ENCODE results near the gene TMCO4. TPM values are rescaled to one million over a fixed set of nuclear protein-coding genes. Genes with fewer than 3 reads are reported as not detected.
"Not testable (repeated sequence)": the region's sequence is repeated elsewhere in the genome, so short reads cannot be mapped to it uniquely, and the experiment has no call there.

TMCO4 gene
- total RNA-seq (2012; rRNA removed): 5.9 and 6.1 TPM in 2 replicates

GRCh38 chr1:19799230-19800075 lies at the start of gene TMCO4:
Gene TMCO4 (minus strand): TSS chr1:19799916. CDS start chr1:19780758, 19,158 bp downstream.
- Histone ChIP-seq H3K4me2 (ENCODE audit: low read length) (peak within 1 kb of the TSS; percentile 96), H3K4me3 (ENCODE audit: low read length) (peak within 1 kb of the TSS; percentile 78), H3K4me1 (ENCODE audit: control insufficient read depth, insufficient read depth, low read length) (peaks cover 10% of the 10 kb centered on the region), H3K9ac (ENCODE audit: low read depth, low read length) (peak within 1 kb of the TSS; percentile 80), H3K36me3 (ENCODE audit: insufficient read depth, low read length) (no peaks in the 10 kb centered on the region), H3K27me3 (ENCODE audit: control insufficient read depth, insufficient read depth, low read length) (peaks cover 16% of the 10 kb centered on the region), H3K9me3 (replicated peaks; ENCODE audit: low read length) (no peaks in the 10 kb centered on the region)

- not testable (repeated sequence) for H3K36me3 ChIP-seq (ENCODE audit: insufficient read depth, low read length); H3K27me3 ChIP-seq (ENCODE audit: control insufficient read depth, insufficient read depth, low read length); H3K4me3 ChIP-seq (ENCODE audit: low read length); H3K4me2 ChIP-seq (ENCODE audit: low read length); H3K4me1 ChIP-seq (ENCODE audit: control insufficient read depth, insufficient read depth, low read length); H3K9me3 ChIP-seq (replicated peaks; ENCODE audit: low read length); H3K9ac ChIP-seq (ENCODE audit: low read depth, low read length)
Observed at GRCh38 chr1:19849307-19849706, 49.6 kb upstream of the TMCO4 start.

GRCh38 chr1:19847334-19847733 lies 47.6 kb upstream of the TMCO4 start:
- H3K4me2 ChIP-seq (ENCODE audit: low read length); H3K27me3 ChIP-seq (ENCODE audit: control insufficient read depth, insufficient read depth, low read length); H3K36me3 ChIP-seq (ENCODE audit: insufficient read depth, low read length); H3K9me3 ChIP-seq (replicated peaks; ENCODE audit: low read length); H3K4me1 ChIP-seq (ENCODE audit: control insufficient read depth, insufficient read depth, low read length); H3K9ac ChIP-seq (ENCODE audit: low read depth, low read length); H3K4me3 ChIP-seq (ENCODE audit: low read length): not testable (repeated sequence)

GRCh38 chr1:19846338-19846737 lies 46.6 kb upstream of the TMCO4 start:
- no peak overlapping the region for H3K4me3 ChIP-seq (ENCODE audit: low read length)
- H3K4me2 ChIP-seq (ENCODE audit: low read length): no peak overlapping the region
- H3K9me3 ChIP-seq (replicated peaks; ENCODE audit: low read length): no peaks in the 10 kb centered on the region
- H3K4me1 ChIP-seq (ENCODE audit: control insufficient read depth, insufficient read depth, low read length): no peaks in the 10 kb centered on the region
- peaks cover 5% of the 10 kb centered on the region for H3K27me3 ChIP-seq (ENCODE audit: control insufficient read depth, insufficient read depth, low read length)
- H3K9ac ChIP-seq (ENCODE audit: low read depth, low read length): no peak overlapping the region
- no peaks in the 10 kb centered on the region for H3K36me3 ChIP-seq (ENCODE audit: insufficient read depth, low read length)

GRCh38 chr1:19845555-19845954 lies 45.8 kb upstream of the TMCO4 start:
- H3K4me3 ChIP-seq (ENCODE audit: low read length): no peak overlapping the region

GRCh38 chr1:19844731-19845495 lies 45.2 kb upstream of the TMCO4 start:
- Histone ChIP-seq H3K36me3 (ENCODE audit: insufficient read depth, low read length) (no peaks in the 10 kb centered on the region), H3K4me1 (ENCODE audit: control insufficient read depth, insufficient read depth, low read length) (no peaks in the 10 kb centered on the region), H3K9me3 (replicated peaks; ENCODE audit: low read length) (no peaks in the 10 kb centered on the region), H3K4me3 (ENCODE audit: low read length) (no peak overlapping the region), H3K4me2 (ENCODE audit: low read length) (no peak overlapping the region), H3K27me3 (ENCODE audit: control insufficient read depth, insufficient read depth, low read length) (peaks cover 5% of the 10 kb centered on the region), H3K9ac (ENCODE audit: low read depth, low read length) (no peak overlapping the region)

More at GRCh38 chr1:19845555-19845954, 45.8 kb upstream of the TMCO4 start:
- H3K27me3 ChIP-seq (ENCODE audit: control insufficient read depth, insufficient read depth, low read length): peaks cover 5% of the 10 kb centered on the region
- H3K9ac ChIP-seq (ENCODE audit: low read depth, low read length): no peak overlapping the region
- no peaks in the 10 kb centered on the region for H3K9me3 ChIP-seq (replicated peaks; ENCODE audit: low read length)
- no peaks in the 10 kb centered on the region for H3K36me3 ChIP-seq (ENCODE audit: insufficient read depth, low read length)
- no peaks in the 10 kb centered on the region for H3K4me1 ChIP-seq (ENCODE audit: control insufficient read depth, insufficient read depth, low read length)
- H3K4me2 ChIP-seq (ENCODE audit: low read length): no peak overlapping the region

- H3K4me1 ChIP-seq (ENCODE audit: control insufficient read depth, insufficient read depth, low read length): no peaks in the 10 kb centered on the region
- no peak overlapping the region for H3K4me2 ChIP-seq (ENCODE audit: low read length)
- no peak overlapping the region for H3K4me3 ChIP-seq (ENCODE audit: low read length)
- H3K27me3 ChIP-seq (ENCODE audit: control insufficient read depth, insufficient read depth, low read length): no peaks in the 10 kb centered on the region
- H3K9me3 ChIP-seq (replicated peaks; ENCODE audit: low read length): no peaks in the 10 kb centered on the region
- no peaks in the 10 kb centered on the region for H3K36me3 ChIP-seq (ENCODE audit: insufficient read depth, low read length)
- H3K9ac ChIP-seq (ENCODE audit: low read depth, low read length): no peak overlapping the region
Observed at GRCh38 chr1:19840228-19840627, 40.5 kb upstream of the TMCO4 start.

- Histone ChIP-seq H3K9ac (ENCODE audit: low read depth, low read length) (no peak overlapping the region), H3K9me3 (replicated peaks; ENCODE audit: low read length) (no peaks in the 10 kb centered on the region), H3K27me3 (ENCODE audit: control insufficient read depth, insufficient read depth, low read length) (no peaks in the 10 kb centered on the region), H3K4me3 (ENCODE audit: low read length) (no peak overlapping the region), H3K4me1 (ENCODE audit: control insufficient read depth, insufficient read depth, low read length) (no peaks in the 10 kb centered on the region), H3K36me3 (ENCODE audit: insufficient read depth, low read length) (no peaks in the 10 kb centered on the region), H3K4me2 (ENCODE audit: low read length) (no peak overlapping the region)
Observed at GRCh38 chr1:19837866-19838265, 38.1 kb upstream of the TMCO4 start.

- Histone ChIP-seq H3K9me3 (replicated peaks; ENCODE audit: low read length) (no peaks in the 10 kb centered on the region), H3K4me1 (ENCODE audit: control insufficient read depth, insufficient read depth, low read length) (no peaks in the 10 kb centered on the region), H3K36me3 (ENCODE audit: insufficient read depth, low read length) (no peaks in the 10 kb centered on the region), H3K4me2 (ENCODE audit: low read length) (no peak overlapping the region), H3K9ac (ENCODE audit: low read depth, low read length) (no peak overlapping the region), H3K27me3 (ENCODE audit: control insufficient read depth, insufficient read depth, low read length) (no peaks in the 10 kb centered on the region), H3K4me3 (ENCODE audit: low read length) (no peak overlapping the region)
Observed at GRCh38 chr1:19835578-19835977, 35.9 kb upstream of the TMCO4 start.

- no peak overlapping the region for H3K4me3 ChIP-seq (ENCODE audit: low read length)
- no peak overlapping the region for H3K4me2 ChIP-seq (ENCODE audit: low read length)
- no peaks in the 10 kb centered on the region for H3K9me3 ChIP-seq (replicated peaks; ENCODE audit: low read length)
- H3K9ac ChIP-seq (ENCODE audit: low read depth, low read length): no peak overlapping the region
- H3K4me1 ChIP-seq (ENCODE audit: control insufficient read depth, insufficient read depth, low read length): no peaks in the 10 kb centered on the region
- H3K36me3 ChIP-seq (ENCODE audit: insufficient read depth, low read length): no peaks in the 10 kb centered on the region
- no peaks in the 10 kb centered on the region for H3K27me3 ChIP-seq (ENCODE audit: control insufficient read depth, insufficient read depth, low read length)
Observed at GRCh38 chr1:19831441-19831840, 31.7 kb upstream of the TMCO4 start.

GRCh38 chr1:19828546-19828945 lies 28.8 kb upstream of the TMCO4 start:
- no peaks in the 10 kb centered on the region for H3K36me3 ChIP-seq (ENCODE audit: insufficient read depth, low read length)
- no peak overlapping the region for H3K9ac ChIP-seq (ENCODE audit: low read depth, low read length)
- no peaks in the 10 kb centered on the region for H3K9me3 ChIP-seq (replicated peaks; ENCODE audit: low read length)
- H3K4me2 ChIP-seq (ENCODE audit: low read length): no peak overlapping the region
- no peaks in the 10 kb centered on the region for H3K27me3 ChIP-seq (ENCODE audit: control insufficient read depth, insufficient read depth, low read length)
- H3K4me1 ChIP-seq (ENCODE audit: control insufficient read depth, insufficient read depth, low read length): no peaks in the 10 kb centered on the region
- H3K4me3 ChIP-seq (ENCODE audit: low read length): no peak overlapping the region
